Osteoblast (primary cell): ENCODE data around the gene NUDT12. TPM values are rescaled to one million over a fixed set of nuclear protein-coding genes. Genes with fewer than 3 reads are reported as not detected.

Experiments
- DNase-seq: peaks from one replicate; pipeline ENCODE4 v3.0.0; 2011; ENCODE audit warnings: low spot score, mixed read lengths; ENCODE audit not compliant: insufficient read length; ENCODE audit errors: missing footprints
- H2AFZ ChIP-seq: 2 replicates; pipeline ENCODE4 v1.6.0; 2011; ENCODE audit warnings: mild to moderate bottlenecking, low read length
- H3K27ac ChIP-seq: 2 replicates; pipeline ENCODE4 v1.5.1; 2011; ENCODE audit warnings: mild to moderate bottlenecking, low read depth, low read length, moderate library complexity
- H3K27me3 ChIP-seq: 2 replicates; pipeline ENCODE4 v1.6.0; 2012; ENCODE audit warnings: mild to moderate bottlenecking, control low read depth, inconsistent platforms, low read length, moderate library complexity; ENCODE audit not compliant: insufficient read depth
- H3K36me3 ChIP-seq: 2 replicates; pipeline ENCODE4 v1.5.1; 2011; ENCODE audit warnings: mild to moderate bottlenecking, low read length, control low read depth, moderate library complexity; ENCODE audit not compliant: insufficient read depth
- H3K4me1 ChIP-seq: 2 replicates; pipeline ENCODE4 v1.5.1; 2011; ENCODE audit warnings: mild to moderate bottlenecking, low read length, control low read depth, moderate library complexity; ENCODE audit not compliant: insufficient read depth
- H3K4me2 ChIP-seq: 2 replicates; pipeline ENCODE4 v1.6.0; 2011; ENCODE audit warnings: mild to moderate bottlenecking, low read length; ENCODE audit not compliant: insufficient read depth
- H3K4me3 ChIP-seq: fragments of 200-600 bp; sonication (generic); 3 replicates; pipeline ENCODE4 v1.5.1; 2012; ENCODE audit warnings: mild to moderate bottlenecking, low read length, inconsistent platforms; ENCODE audit not compliant: insufficient read depth
- H3K79me2 ChIP-seq: 2 replicates; pipeline ENCODE4 v1.6.0; 2012; ENCODE audit warnings: mild to moderate bottlenecking, low read length, control low read depth, inconsistent platforms; ENCODE audit not compliant: insufficient read depth
- H3K9me3 ChIP-seq: 2 replicates; pipeline ENCODE4 v1.5.1; 2011; ENCODE audit warnings: low read depth, low read length, control low read depth
- H4K20me1 ChIP-seq: 2 replicates; pipeline ENCODE4 v1.6.0; 2012; ENCODE audit warnings: mild to moderate bottlenecking, low read length, control low read depth; ENCODE audit not compliant: insufficient read depth
- total RNA-seq: library from RNA; depleted of rRNA; stranded (reverse); fragments of >200 nt; gene quantifications from 2 replicates; pipeline ENCODE4 v1.2.3, GENCODE V29; 2012
- TF ChIP-seq, protein P1 (sequence below): IDR thresholded peaks from 2 replicates; pipeline ENCODE4 v1.5.1; 2011; ENCODE audit warnings: mild to moderate bottlenecking, low read depth, low read length, moderate library complexity; ENCODE audit errors: extremely low read depth

The NUDT12 gene
- total RNA-seq, 1 donor = 16.3 TPM

DNA sequence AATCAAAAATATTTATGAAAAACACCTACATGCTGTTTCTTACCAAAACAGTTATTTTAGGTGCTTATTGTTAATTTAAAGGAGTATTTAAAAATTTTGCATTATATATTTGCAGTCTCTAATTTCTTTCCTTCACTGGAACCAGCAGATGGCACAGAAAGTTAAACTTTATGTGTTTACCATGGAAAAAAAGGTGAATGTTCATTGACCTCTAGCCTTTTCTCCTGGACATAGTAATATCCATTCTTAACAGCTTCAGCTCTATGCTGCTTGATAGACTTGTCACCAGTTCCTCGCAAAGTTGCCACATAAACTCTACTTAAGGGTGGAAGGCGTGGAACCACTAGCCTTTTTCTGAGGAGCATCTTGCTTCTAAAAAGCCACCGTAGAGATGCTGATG, 38.7 kb upstream of the NUDT12 start:
- Histone ChIP-seq H3K79me2 (no peaks in the 10 kb centered on the region), H3K36me3 (no peaks in the 10 kb centered on the region), H3K4me2 (no peak overlapping the region), H3K27ac (no peak overlapping the region), H3K27me3 (no peaks in the 10 kb centered on the region), H3K9me3 (no peaks in the 10 kb centered on the region), H2AFZ (no peak overlapping the region), H3K4me3 (no peak overlapping the region), H4K20me1 (no peaks in the 10 kb centered on the region), H3K4me1 (peaks cover 13% of the 10 kb centered on the region)
- DNase-seq = no peak
- TF ChIP-seq, protein P1, sequence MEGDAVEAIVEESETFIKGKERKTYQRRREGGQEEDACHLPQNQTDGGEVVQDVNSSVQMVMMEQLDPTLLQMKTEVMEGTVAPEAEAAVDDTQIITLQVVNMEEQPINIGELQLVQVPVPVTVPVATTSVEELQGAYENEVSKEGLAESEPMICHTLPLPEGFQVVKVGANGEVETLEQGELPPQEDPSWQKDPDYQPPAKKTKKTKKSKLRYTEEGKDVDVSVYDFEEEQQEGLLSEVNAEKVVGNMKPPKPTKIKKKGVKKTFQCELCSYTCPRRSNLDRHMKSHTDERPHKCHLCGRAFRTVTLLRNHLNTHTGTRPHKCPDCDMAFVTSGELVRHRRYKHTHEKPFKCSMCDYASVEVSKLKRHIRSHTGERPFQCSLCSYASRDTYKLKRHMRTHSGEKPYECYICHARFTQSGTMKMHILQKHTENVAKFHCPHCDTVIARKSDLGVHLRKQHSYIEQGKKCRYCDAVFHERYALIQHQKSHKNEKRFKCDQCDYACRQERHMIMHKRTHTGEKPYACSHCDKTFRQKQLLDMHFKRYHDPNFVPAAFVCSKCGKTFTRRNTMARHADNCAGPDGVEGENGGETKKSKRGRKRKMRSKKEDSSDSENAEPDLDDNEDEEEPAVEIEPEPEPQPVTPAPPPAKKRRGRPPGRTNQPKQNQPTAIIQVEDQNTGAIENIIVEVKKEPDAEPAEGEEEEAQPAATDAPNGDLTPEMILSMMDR = no peak

DNA sequence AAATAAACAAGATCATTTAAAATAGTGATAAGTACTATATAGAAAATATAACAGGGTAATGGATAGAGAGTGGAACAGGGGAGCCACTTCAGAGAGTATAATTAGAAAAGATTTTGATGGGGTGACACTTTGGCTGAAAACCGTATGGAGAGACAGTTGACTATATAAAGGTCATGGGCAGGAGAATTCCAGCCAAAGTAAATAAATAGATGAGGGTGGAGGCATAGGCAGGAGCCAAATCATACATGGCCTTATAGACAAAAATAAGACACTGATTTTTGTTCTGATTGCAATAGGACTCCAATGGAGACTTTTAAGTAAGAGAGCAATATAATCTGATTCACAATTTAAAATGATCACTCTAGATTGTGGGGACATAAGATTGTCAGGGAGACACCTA, 37.5 kb upstream of the NUDT12 start:
- Histone ChIP-seq H3K4me3 (no peak overlapping the region), H3K36me3 (no peaks in the 10 kb centered on the region), H3K4me1 (peaks cover 13% of the 10 kb centered on the region), H2AFZ (no peak overlapping the region), H3K79me2 (no peaks in the 10 kb centered on the region), H3K27me3 (no peaks in the 10 kb centered on the region), H3K4me2 (no peak overlapping the region), H4K20me1 (no peaks in the 10 kb centered on the region), H3K27ac (no peak overlapping the region), H3K9me3 (no peaks in the 10 kb centered on the region)
- TF ChIP-seq, protein P1 = no peak
- DNase-seq = no peak

DNA sequence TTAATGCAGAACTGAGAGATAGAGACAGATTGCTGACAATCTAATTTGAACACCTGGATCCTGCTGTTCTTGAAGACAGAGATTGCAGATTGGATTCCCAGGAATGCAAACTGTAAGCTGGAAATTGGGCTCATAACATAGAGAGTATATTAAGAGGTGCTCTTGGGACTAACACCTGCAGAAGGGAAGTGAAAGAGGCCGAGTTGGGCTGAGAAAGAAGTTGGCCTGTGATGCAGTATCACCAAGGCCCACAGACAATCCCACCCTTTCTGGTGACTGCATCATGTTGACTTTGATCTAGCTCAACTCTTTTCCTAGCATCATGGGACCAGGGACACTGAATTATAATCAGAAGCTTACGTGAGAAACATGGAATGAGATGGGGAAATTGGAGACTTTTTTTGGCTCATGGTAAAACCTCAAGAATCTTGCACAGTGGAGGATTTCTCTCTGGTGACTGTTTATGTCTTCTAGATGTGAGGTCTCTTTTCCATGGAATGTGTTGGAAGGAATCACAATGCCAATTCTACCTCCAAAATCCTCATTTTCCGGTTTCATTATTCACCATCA, 36.5 kb upstream of the NUDT12 start:
- TF ChIP-seq, protein P1 = no peak
- DNase-seq = peak; percentile 69
- H4K20me1 ChIP-seq = no peaks in the 10 kb centered on the region
- H3K4me3 ChIP-seq = no peak overlapping the region
- H3K4me1 ChIP-seq = peaks cover 13% of the 10 kb centered on the region
- H3K79me2 ChIP-seq = no peaks in the 10 kb centered on the region
- H3K27me3 ChIP-seq = no peaks in the 10 kb centered on the region
- H3K36me3 ChIP-seq = no peaks in the 10 kb centered on the region
- peak overlapping the region; percentile 30 for H3K4me2 ChIP-seq
- H3K9me3 ChIP-seq = no peaks in the 10 kb centered on the region
- H3K27ac ChIP-seq = peak overlapping the region; percentile 61
- no peak overlapping the region for H2AFZ ChIP-seq

DNA sequence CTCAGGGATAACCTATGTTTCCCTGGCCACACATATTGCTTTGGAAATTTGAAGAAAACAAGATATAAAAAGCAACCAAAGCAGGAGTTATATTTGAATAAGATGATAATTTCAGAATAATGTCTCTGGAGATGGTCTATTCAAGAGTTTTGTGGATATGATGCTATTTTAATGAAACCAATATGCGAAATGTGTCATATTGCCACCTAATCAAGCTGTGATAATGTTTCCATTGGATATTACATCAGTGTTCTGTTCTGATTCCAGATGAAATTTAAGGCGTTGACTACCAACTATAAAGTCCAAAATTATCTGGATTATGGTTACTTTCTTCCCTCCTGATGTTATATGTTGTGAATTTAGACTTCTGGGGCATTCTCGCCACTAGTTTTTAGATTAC, 27.6 kb upstream of the NUDT12 start:
- Histone ChIP-seq H3K4me1 (peaks cover 11% of the 10 kb centered on the region), H3K79me2 (no peaks in the 10 kb centered on the region), H3K4me3 (no peak overlapping the region), H4K20me1 (no peaks in the 10 kb centered on the region), H3K36me3 (no peaks in the 10 kb centered on the region), H2AFZ (no peak overlapping the region), H3K27me3 (no peaks in the 10 kb centered on the region), H3K27ac (no peak overlapping the region), H3K9me3 (no peaks in the 10 kb centered on the region), H3K4me2 (no peak overlapping the region)
- no peak for DNase-seq
- TF ChIP-seq, protein P1 = no peak
